BLaER1 treated with 17β-estradiol and CSF1 and Interleukin-3, amounts not matched to agents 10 nM and 100 nM (cell line): ENCODE measurements around the gene ITGAX.

Source experiments
- H3K27ac ChIP-seq, 11 experiments: shearing (Covaris generic); formaldehyde crosslinking; 2 replicates each; pipeline ENCODE4 v1.8.1; 2022
- H3K27me3 ChIP-seq, 11 experiments: shearing (Covaris generic); formaldehyde crosslinking; 2 replicates each; pipeline ENCODE4 v1.8.1; 2022
- H3K36me3 ChIP-seq, 11 experiments: shearing (Covaris generic); formaldehyde crosslinking; 2 replicates each; pipeline ENCODE4 v1.8.1; 2022
- H3K4me1 ChIP-seq, 10 experiments: shearing (Covaris generic); formaldehyde crosslinking; 2 replicates each; pipeline ENCODE4 v1.8.1; 2022
- H3K4me2 ChIP-seq, 11 experiments: shearing (Covaris generic); formaldehyde crosslinking; 2 replicates each; pipeline ENCODE4 v1.8.1; 2022
- H3K4me3 ChIP-seq, 10 experiments: shearing (Covaris generic); formaldehyde crosslinking; 2 replicates each; pipeline ENCODE4 v1.8.1; 2022
- H3K9ac ChIP-seq, 11 experiments: shearing (Covaris generic); formaldehyde crosslinking; 2 replicates each; pipeline ENCODE4 v1.8.1; 2022
- H3K9me3 ChIP-seq, 11 experiments: shearing (Covaris generic); formaldehyde crosslinking; replicated peaks in 1 of 11; 2 replicates each; pipeline ENCODE4 v1.8.1; 2022
- H4K20me1 ChIP-seq, 11 experiments: shearing (Covaris generic); formaldehyde crosslinking; 2 replicates each; pipeline ENCODE4 v1.8.1; 2022
- Cebpa-rat ChIP-seq, 11 experiments: shearing (Covaris generic); IDR thresholded peaks; 2 replicates each; pipeline ENCODE4 v1.8.1; 2022

Gene ITGAX

GRCh38 chr16:31328322-31329052 is 26.5 kb upstream of the ITGAX start:
- H4K20me1 ChIP-seq = peaks cover 0 to 11% (median 0%) of the 10 kb centered on the region in 11 experiments; a peak in 2 of 22 replicates
- H3K9me3 ChIP-seq = peaks cover 0 to 31% (median 9%) of the 10 kb centered on the region in 11 experiments; a peak in 14 of 22 replicates
- no peak for TF ChIP-seq Cebpa-rat (IDR thresholded peaks at IDR 0.05)
- peaks cover 0 to 91% (median 0%) of the 10 kb centered on the region in 11 experiments; a peak in 9 of 22 replicates for H3K36me3 ChIP-seq
- peak overlapping the region in 6 of 11 experiments; percentile 16 to 40 (median 30); a peak in 8 of 22 replicates for H3K4me2 ChIP-seq
- H3K9ac ChIP-seq = no peak overlapping the region
- no peak overlapping the region for H3K27ac ChIP-seq
- H3K27me3 ChIP-seq = peaks cover 0 to 3% (median 0%) of the 10 kb centered on the region in 11 experiments; a peak in 3 of 22 replicates
- H3K4me1 ChIP-seq = peaks cover 0 to 26% (median 17%) of the 10 kb centered on the region in 10 experiments; a peak in 13 of 20 replicates
- no peak overlapping the region for H3K4me3 ChIP-seq

GRCh38 chr16:31329671-31330552 is 25.1 kb upstream of the ITGAX start:
- H3K27me3 ChIP-seq = peaks cover 0 to 3% (median 0%) of the 10 kb centered on the region in 11 experiments; a peak in 3 of 22 replicates
- no peak overlapping the region for H3K27ac ChIP-seq
- H3K9me3 ChIP-seq = peaks cover 0 to 18% (median 0%) of the 10 kb centered on the region in 11 experiments; a peak in 4 of 22 replicates
- peak overlapping the region in 3 of 11 experiments; percentile 55 to 83 (median 78); a peak in 7 of 22 replicates for H3K4me2 ChIP-seq
- no peak overlapping the region for H3K4me3 ChIP-seq
- peaks cover 0 to 32% (median 19%) of the 10 kb centered on the region in 10 experiments; a peak in 13 of 20 replicates for H3K4me1 ChIP-seq
- peaks cover 0 to 11% (median 0%) of the 10 kb centered on the region in 11 experiments; a peak in 2 of 22 replicates for H4K20me1 ChIP-seq
- H3K9ac ChIP-seq = no peak overlapping the region
- no peak for TF ChIP-seq Cebpa-rat (IDR thresholded peaks at IDR 0.05)
- H3K36me3 ChIP-seq = peaks cover 0 to 77% (median 0%) of the 10 kb centered on the region in 11 experiments; a peak in 9 of 22 replicates

- peak overlapping the region in 2 of 11 experiments; percentile 70 to 78; a peak in 3 of 22 replicates for H3K9ac ChIP-seq
- H3K9me3 ChIP-seq = peaks cover 0 to 12% (median 0%) of the 10 kb centered on the region in 11 experiments; a peak in 4 of 22 replicates
- 0 out of 22 replicates have a peak overlapping the region, but pooled peaks of 1 of the 11 experiments have one; percentile 64 for H3K27ac ChIP-seq
- peaks cover 0 to 32% (median 19%) of the 10 kb centered on the region in 10 experiments; a peak in 13 of 20 replicates for H3K4me1 ChIP-seq
- H3K36me3 ChIP-seq = peaks cover 0 to 71% (median 0%) of the 10 kb centered on the region in 11 experiments; a peak in 9 of 22 replicates
- peak overlapping the region in 10 of 11 experiments; percentile 55 to 85 (median 79); a peak in 17 of 22 replicates for H3K4me2 ChIP-seq
- peaks cover 0 to 3% (median 0%) of the 10 kb centered on the region in 11 experiments; a peak in 3 of 22 replicates for H3K27me3 ChIP-seq
- H4K20me1 ChIP-seq = peaks cover 0 to 11% (median 0%) of the 10 kb centered on the region in 11 experiments; a peak in 2 of 22 replicates
- TF ChIP-seq Cebpa-rat (IDR thresholded peaks at IDR 0.05) = no peak
- peak overlapping the region in 2 of 10 experiments; percentile 46 to 67; a peak in 2 of 20 replicates for H3K4me3 ChIP-seq
Observed at GRCh38 chr16:31330553-31330890, 24.5 kb upstream of the ITGAX start.

- Histone ChIP-seq H3K9ac (peak overlapping the region; percentile 53 to 78 (median 72); a peak in 19 of 22 replicates), H4K20me1 (peaks cover 0 to 11% (median 0%) of the 10 kb centered on the region in 11 experiments; a peak in 2 of 22 replicates), H3K9me3 (peaks cover 0 to 7% (median 0%) of the 10 kb centered on the region in 11 experiments; a peak in 2 of 22 replicates), H3K4me1 (peaks cover 0 to 32% (median 19%) of the 10 kb centered on the region in 10 experiments; a peak in 13 of 20 replicates), H3K4me2 (peak overlapping the region; percentile 55 to 85 (median 78)), H3K27ac (peak overlapping the region in 9 of 11 experiments; percentile 25 to 72 (median 50); a peak in 15 of 22 replicates), H3K27me3 (peaks cover 0 to 3% (median 0%) of the 10 kb centered on the region in 11 experiments; a peak in 3 of 22 replicates), H3K4me3 (peak overlapping the region; percentile 37 to 67 (median 56); a peak in 18 of 20 replicates), H3K36me3 (peaks cover 0 to 64% (median 0%) of the 10 kb centered on the region in 11 experiments; a peak in 9 of 22 replicates)
- TF ChIP-seq Cebpa-rat (IDR thresholded peaks at IDR 0.05) = no peak
Observed at GRCh38 chr16:31331141-31331764, 23.7 kb upstream of the ITGAX start.

GRCh38 chr16:31331807-31332301 is 23.1 kb upstream of the ITGAX start:
- Histone ChIP-seq H3K27me3 (peaks cover 0 to 3% (median 0%) of the 10 kb centered on the region in 11 experiments; a peak in 3 of 22 replicates), H4K20me1 (peaks cover 0 to 11% (median 0%) of the 10 kb centered on the region in 11 experiments; a peak in 2 of 22 replicates), H3K36me3 (peaks cover 0 to 58% (median 0%) of the 10 kb centered on the region in 11 experiments; a peak in 9 of 22 replicates), H3K27ac (no peak overlapping the region), H3K4me3 (peak overlapping the region in 7 of 10 experiments; percentile 29 to 67 (median 59); a peak in 7 of 20 replicates), H3K9ac (peak overlapping the region in 5 of 11 experiments; percentile 47 to 77 (median 72); a peak in 5 of 22 replicates), H3K4me2 (peak overlapping the region; percentile 55 to 85 (median 78); a peak in 18 of 22 replicates), H3K4me1 (peaks cover 0 to 32% (median 19%) of the 10 kb centered on the region in 10 experiments; a peak in 13 of 20 replicates), H3K9me3 (peaks cover 0 to 10% (median under 1%) of the 10 kb centered on the region in 11 experiments; a peak in 7 of 22 replicates)
- no peak for TF ChIP-seq Cebpa-rat (IDR thresholded peaks at IDR 0.05)

- peaks cover 0 to 3% (median 0%) of the 10 kb centered on the region in 11 experiments; a peak in 3 of 22 replicates for H3K27me3 ChIP-seq
Observed at GRCh38 chr16:31332544-31332943, 22.4 kb upstream of the ITGAX start.

More at GRCh38 chr16:31332544-31332943, 22.4 kb upstream of the ITGAX start:
- no peak overlapping the region for H3K9ac ChIP-seq
- TF ChIP-seq Cebpa-rat (IDR thresholded peaks at IDR 0.05) = no peak
- H4K20me1 ChIP-seq = peaks cover 0 to 11% (median 0%) of the 10 kb centered on the region in 11 experiments; a peak in 2 of 22 replicates
- peaks cover 0 to 33% (median 18%) of the 10 kb centered on the region in 10 experiments; a peak in 13 of 20 replicates for H3K4me1 ChIP-seq
- no peak overlapping the region for H3K4me2 ChIP-seq
- H3K36me3 ChIP-seq = peaks cover 0 to 51% (median 0%) of the 10 kb centered on the region in 11 experiments; a peak in 8 of 22 replicates
- no peak overlapping the region for H3K27ac ChIP-seq
- peaks cover 3 to 17% (median 7%) of the 10 kb centered on the region in 11 experiments; a peak in 12 of 22 replicates for H3K9me3 ChIP-seq
- no peak overlapping the region for H3K4me3 ChIP-seq
